SW480 (cell line): ENCODE data around the gene SIDT1.
A peak's percentile ranks its signal among the peaks of the same experiment; 100 is the strongest.

Experiments
- DNase-seq: peaks from one replicate; pipeline ENCODE4 v3.0.0-alpha.2; 2016; ENCODE audit warnings: low spot score

SIDT1 gene

GRCh38 chr3:113597596-113598354, 65.4 kb downstream of the SIDT1 start:
- DNase-seq: no peak

GRCh38 chr3:113600418-113601182, 68.2 kb downstream of the SIDT1 start:
- no peak for DNase-seq

GRCh38 chr3:113601240-113601639, 68.9 kb downstream of the SIDT1 start:
- no peak for DNase-seq

GRCh38 chr3:113602256-113602655, 69.9 kb downstream of the SIDT1 start:
- DNase-seq: no peak

- DNase-seq: no peak
Observed at GRCh38 chr3:113602836-113603235, 70.5 kb downstream of the SIDT1 start.

- DNase-seq: no peak
Observed at GRCh38 chr3:113606539-113607218, 74.3 kb downstream of the SIDT1 start.

- DNase-seq: no peak
Observed at GRCh38 chr3:113607219-113607596, 74.9 kb downstream of the SIDT1 start.

- no peak for DNase-seq
Observed at GRCh38 chr3:113614402-113614801, 82.0 kb downstream of the SIDT1 start.

- DNase-seq: no peak
Observed at GRCh38 chr3:113615976-113616375, 83.6 kb downstream of the SIDT1 start.

- no peak for DNase-seq
Observed at GRCh38 chr3:113617726-113618125, 85.4 kb downstream of the SIDT1 start.

GRCh38 chr3:113620091-113620490, 87.7 kb downstream of the SIDT1 start:
- DNase-seq: no peak

GRCh38 chr3:113623324-113623723, 91.0 kb downstream of the SIDT1 start:
- no peak for DNase-seq

GRCh38 chr3:113623811-113624210, 91.5 kb downstream of the SIDT1 start:
- DNase-seq: no peak

- DNase-seq: no peak
Observed at GRCh38 chr3:113625834-113626233, 93.5 kb downstream of the SIDT1 start.

- DNase-seq: peak; percentile 71
Observed at GRCh38 chr3:113626503-113627371, 94.4 kb downstream of the SIDT1 start.

GRCh38 chr3:113628316-113628715, 96.0 kb downstream of the SIDT1 start:
- DNase-seq: no peak

- no peak for DNase-seq
Observed at GRCh38 chr3:113628788-113629187, 96.4 kb downstream of the SIDT1 start.

- no peak for DNase-seq
Observed at GRCh38 chr3:113629584-113630421, 97.4 kb downstream of the SIDT1 start.

GRCh38 chr3:113630956-113631542, 98.7 kb downstream of the SIDT1 start:
- DNase-seq: no peak

GRCh38 chr3:113631573-113631972, 99.2 kb downstream of the SIDT1 start:
- no peak for DNase-seq
